NCI-H2227 (cell line): Measurements from ENCODE around the gene ATP5PD.
A peak's percentile ranks its signal among the peaks of the same experiment; 100 is the strongest.

ENCODE experiments used
- DNase-seq: peaks from one replicate; lab custom pipeline; 2025; ENCODE audit not compliant: unreplicated experiment; lab: John Stamatoyannopoulos, UW

ATP5PD gene

DNA sequence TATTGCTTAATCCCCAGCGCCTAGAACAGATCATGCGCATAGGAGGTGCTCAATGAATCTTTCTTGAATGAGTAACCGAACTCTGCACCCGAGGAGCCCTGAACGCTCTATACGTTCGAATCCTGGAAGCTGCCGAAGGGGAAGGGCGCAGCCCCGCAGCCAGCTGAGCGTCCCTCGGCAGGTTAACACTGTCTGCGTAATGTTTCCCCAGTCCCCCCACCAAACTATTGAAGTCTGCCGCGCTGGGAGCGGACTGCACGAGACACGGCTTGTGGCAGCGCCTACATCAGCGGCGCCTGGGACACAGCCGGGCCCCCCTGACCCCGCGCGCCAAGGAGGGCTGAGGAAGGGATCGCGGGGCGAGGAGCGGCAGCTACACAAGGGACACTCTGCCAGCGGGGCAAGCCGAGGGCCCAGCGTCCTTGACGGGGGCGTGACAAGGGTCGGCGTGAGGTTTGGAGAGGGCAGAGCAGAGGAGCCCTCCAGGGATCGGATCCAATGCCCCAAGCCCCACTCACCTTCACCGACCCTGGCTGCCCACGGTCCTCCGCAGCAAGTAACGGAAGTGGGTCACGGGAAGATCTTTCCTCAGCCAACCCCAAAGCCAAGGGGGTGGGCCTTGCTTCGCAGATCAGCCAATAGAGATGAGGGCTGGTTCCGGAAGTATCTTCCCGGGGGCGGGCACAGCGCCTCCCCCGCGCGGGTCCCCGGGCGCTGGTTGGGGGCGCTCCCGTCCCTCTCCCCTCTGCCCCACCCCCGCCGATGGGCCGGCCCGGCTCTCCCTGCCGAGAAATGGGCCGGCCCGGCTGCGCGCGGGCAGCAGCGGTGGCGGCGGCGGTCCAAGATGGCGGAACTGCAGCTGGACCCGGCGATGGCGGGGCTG lies at the start of gene ATP5PD, which contains the start of gene KCTD2:
Gene ATP5PD, minus strand, starts transcription at position 563 of the 883 bp plus-strand sequence. CDS start 4,319 bp downstream, outside the sequence.
Gene KCTD2, plus strand, starts transcription at position 819 of the 883 bp plus-strand sequence. Its CDS starts 26 bp downstream, at position 845.
- DNase-seq, result peak; percentile 97

DNA sequence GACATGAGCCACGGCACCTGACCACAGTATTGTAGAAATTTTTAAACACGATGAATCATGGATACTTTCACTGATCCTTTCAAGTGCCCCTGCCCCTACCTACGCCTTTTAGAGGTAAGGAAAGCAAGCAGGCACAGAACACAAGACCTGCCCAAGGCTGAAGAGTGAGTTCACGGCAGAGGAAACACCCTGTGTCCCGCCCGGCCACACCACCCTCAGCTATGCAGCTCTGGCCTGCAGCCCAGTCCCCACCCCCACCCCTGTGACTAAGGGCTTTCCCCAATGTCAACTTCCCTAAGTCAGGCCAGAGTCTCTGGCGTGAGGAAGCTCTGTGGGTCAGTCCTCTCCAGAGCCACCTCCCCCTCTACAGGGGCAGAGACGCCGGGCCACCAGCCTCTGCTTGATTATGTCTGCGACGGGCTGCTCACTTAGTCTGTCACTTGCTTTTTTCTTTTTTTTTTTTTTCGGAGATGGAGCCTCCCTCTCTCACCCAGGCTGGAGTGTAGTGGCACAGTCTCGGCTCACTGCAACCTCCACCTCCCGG lies 49.4 kb upstream of the ATP5PD start:
- DNase-seq, result no peak

DNA sequence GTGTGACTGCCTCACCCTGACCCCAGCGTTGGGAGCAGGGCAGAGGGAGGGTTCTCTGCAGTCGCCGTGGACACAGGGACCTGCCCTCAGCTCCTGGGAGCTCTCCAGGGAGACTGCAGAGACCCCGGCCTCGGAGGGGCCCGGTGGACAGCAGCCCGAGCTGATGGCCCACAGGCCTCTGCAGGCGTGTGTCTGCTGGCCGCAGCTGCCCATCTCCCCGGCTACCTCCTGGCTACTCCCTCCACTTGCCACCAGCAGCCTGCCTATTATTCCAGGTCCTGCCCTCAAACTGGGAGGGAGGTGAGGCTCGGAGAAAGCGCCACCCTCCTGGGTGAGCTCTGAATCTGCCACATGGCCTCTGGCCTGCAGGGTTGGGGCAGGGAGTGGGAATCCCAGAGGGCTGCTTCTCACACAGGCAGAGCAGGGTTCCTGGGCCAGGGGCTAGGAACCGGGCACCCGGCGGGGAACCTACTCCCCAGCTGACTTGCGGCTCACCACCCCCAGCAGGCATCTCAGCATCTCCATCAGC lies 48.2 kb upstream of the ATP5PD start:
- DNase-seq, result no peak

DNA sequence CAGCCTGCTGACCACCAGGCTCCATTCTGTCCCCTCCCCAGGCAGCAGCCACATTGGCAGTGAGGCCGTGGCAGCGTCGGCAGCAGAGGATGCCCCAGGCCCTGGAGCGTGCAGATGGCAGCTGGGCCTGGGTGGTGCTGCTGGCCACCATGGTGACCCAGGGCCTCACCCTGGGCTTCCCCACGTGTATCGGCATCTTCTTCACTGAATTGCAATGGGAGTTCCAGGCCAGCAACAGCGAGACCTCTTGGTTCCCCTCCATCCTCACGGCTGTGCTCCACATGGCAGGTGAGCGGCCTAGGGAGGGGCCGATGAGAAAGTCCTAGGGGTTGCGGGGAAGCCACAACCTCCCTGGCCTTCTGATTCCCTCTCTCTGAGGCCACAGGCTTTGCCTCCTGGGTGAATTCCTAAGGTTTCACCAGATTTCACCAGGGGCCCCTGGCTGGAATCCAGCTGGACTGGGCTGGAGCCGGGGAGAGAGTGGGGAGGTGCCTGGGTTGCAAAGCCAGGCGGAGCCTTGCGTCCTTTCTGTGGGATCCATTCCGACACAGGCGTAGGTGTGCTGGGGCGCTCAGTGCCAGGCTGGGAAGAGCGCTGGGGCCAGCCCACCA lies 46.9 kb upstream of the ATP5PD start:
- no peak for DNase-seq

DNA sequence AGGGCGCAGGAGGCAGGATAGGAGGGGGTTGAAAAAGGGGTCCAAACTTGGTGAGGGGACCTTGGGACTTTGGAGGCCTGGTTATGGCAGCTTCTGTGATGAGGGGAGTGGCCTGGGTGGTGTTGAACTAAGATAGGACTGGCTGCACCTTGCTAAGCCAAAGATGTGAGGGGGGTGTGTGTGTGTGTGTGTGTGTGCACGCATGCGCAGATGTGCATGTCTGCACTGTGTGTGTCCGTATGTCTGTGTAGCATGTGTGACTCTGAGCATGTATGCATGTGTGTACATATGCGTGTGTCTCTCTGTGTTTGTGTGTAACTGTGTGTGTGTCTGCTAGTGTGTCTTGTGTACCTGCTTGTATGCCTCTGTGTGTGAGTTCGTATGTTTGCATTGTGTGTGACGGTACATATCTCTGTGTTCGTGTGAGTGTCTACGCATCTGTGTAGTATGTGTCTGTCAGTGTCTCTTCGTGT lies 45.1 kb upstream of the ATP5PD start:
- no peak for DNase-seq

DNA sequence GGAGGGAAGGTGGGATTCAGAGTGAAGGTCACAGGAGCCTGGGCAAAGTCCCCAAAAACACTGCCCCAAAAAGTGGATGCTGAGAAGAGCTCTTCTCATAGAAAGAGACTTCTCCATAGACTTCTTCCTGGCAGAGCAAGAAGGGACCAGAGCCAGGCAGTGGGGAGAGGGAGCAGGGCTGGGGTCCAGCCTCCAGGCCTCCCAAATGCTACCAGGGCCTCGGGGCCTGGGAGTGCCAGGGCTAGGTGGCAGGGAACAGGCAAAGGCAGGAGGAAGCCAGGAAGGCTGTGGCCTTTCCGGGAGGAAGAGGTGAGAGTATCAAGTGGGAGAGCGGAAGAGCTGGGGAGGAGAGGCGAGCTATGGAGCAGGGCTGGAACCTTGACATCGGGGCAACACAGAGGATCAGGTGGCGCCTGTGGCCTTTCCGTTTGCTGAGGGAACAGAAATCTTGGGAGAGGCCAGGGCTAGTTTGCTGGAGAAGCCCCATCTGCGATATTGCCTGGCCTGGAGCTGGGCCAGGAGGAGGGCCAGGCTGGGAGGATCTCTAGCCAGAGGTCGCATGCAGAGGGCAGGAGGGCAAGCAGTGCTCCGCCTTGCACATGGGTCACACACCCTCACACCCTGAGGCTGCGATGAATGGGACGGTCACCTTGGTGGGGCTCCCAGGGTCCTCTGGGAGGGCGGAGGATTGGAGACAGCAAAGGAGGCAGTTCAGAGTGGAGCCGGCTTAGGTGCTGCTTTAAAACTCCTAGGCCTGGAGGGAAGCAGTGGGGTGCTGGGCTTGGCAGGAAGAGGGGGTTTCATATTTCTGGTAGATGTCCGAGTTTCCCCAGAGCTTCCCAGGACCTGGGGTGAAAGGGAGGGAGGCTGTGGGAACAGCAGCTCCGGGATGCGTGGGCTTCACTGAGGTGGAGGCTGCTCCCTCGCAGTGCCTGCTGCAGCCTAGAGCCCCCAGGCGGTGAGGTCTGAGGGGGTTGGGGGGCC lies 44.4 kb upstream of the ATP5PD start:
- DNase-seq, result no peak

DNA sequence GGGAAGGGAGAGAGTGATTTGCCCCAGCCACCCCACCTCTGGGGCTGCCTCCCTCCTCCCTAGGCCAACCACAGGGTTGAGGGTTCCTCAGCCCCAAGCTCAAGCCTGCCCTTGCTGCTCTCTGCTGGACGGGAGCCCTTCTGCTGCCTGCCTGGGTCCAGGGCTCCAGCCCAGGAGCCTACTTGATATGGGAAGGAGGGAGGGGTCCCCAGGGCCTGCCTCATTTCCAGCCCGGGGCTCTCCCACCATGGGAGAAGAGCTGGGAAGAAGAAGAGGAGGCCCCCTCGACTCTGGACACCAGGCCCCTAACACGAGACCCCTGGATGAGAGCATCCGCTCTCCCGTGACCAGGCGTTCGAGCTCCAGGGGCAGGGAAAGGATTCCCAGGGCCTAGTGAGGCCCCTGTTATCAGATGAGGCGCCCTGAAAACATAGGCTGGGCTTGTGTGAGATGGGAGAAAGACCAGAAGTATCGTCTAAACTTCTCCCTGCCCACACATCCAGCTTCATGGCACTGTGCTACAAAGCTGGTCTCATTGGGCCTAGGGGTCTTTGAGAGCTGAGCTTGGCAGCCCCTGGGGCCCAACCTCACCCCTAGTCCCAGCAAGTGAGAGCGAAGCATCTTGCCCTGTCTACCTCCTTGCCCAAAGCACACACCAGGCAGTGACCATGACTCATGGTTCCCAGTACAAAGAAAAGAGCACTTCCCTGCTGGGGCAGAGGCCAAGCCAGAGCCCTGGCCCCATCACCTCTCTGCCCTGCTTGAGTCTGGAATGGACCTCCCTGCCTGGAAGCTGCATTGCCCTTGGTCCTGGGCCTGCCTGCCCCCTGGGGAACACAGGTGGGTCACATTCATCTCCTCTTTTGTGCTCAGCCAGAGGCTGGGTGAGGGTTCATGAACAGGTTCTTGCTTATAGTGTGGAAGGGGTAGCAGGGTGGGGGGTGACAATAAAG lies 42.0 kb upstream of the ATP5PD start:
- no peak for DNase-seq

DNA sequence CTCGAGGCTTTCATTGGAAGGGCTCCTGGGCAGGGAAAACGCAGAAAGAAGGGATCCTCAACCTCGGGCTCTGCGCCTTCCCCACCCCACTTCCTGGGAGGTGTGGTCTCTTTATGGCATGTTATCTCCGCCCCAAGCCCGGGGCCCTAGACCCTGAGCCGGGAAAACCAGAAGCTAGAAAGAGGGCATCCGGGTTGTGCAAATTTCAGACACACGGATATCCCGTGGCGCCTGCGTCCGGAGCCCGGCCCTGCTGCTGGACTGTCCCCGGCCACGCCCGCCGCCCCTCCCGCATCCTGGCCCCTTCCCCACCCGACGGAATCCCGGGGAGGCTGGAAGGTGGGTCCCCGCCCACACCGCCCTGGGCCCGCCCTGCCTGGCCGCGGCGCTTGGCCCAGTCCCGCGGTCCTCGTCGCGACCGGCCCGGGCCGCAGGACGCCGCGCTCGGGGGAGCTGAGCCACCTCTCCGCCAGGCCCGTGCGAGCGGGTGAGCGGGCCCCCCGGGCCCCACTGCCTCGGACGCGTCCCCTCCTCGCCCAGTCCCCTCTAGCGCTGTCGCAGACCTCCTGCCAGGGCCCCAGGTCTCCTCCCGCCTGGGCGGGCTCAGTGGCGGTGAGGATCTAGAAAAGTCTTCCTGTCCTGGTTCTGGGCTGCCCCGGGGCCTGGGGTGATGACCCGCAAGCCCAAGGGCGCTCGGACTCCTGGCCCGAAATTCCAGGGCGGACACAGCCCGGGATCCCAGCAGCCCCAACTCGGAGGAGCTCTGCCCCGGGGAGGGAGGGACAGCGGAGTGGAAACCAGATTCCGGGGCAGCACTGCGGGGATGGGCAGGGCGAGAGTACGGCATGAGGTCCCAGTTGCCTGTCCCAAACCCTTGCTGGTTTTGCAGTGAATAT lies 41.0 kb upstream of the ATP5PD start, which contains the start of gene SLC16A5:
Gene SLC16A5, plus strand, starts transcription at position 397 of the 896 bp plus-strand sequence. CDS start 5,683 bp downstream, outside the sequence.
- DNase-seq, result no peak

DNA sequence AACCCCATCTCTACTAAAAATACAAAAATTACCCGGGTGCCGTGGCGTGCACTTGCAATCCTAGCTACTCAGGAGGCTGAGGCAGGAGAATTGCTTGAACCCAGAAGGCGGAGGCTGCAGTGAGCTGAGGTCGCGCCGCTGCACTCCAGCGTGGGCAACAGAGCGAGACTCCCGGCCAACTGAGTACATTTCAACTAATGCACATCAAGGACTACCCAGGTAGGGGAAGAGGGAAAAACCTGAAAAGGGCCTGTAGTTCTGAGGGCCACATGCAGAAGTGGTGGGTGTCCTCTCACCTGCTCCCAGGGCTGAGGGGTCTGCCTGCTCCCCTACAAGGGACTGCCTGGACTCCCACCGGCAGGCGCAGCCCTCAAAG lies 40.4 kb upstream of the ATP5PD start:
- no peak for DNase-seq

DNA sequence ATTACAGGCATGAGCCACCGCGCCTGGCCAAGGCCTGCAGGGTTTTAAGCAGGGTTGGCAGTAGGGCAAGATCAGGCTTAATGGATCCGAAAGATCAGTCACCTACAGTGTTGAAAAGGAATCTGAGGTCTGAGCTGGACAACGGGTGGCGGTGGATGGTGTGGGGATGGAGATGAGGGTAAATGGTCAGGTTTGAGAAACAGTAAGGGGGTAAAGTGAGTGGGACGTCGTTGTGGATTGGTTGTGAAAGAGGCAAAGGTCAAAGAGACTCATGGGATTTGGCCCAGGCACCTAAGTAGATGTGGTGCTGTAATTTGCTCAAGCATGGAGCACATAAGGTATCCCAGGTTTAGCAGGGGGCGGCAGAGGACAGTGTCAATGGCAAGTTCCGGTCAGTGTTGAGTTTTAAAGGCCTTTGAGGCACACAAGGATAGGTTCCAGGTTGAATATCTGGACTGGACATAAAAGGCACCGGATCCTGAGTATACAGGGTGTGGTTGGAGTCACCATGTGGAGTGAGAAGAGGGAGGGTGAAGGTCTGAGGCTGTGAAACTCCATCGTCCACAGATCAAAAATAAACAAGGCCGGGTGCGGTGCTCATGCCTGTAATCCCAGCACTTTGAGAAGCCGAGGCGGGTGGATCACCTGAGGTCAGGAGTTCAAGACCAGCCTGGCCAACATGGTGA lies 39.9 kb upstream of the ATP5PD start:
- DNase-seq, result no peak

DNA sequence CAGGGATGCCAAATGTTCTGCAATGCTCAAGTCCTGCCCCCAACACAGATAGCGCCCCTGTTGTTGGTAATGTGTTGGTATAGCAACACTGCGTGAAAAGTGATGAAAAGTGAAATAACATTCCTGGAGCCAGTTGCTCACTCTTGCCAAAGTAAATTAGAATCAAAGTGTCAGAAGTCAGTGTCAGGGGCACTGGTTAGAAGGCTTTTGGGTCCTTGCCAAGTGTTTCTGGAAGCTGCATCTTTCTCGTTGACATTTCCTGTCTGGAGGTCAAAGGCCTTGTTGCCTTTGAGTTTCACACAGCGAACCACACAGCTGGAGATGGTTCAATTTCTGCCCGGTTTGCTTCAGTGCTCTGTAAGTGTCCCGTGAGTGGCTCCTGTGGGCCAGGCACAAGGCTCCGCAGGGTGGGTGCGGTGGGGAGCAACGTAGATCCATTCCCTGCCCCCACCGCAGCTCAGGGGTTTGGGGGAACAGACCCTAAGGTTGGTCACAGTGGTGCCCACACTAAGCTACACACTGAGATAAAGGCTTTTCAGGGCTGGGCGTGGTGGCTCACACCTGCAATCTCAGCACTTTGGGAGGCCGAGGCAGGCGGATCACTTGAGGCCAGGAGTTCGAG lies 37.4 kb upstream of the ATP5PD start:
- no peak for DNase-seq

DNA sequence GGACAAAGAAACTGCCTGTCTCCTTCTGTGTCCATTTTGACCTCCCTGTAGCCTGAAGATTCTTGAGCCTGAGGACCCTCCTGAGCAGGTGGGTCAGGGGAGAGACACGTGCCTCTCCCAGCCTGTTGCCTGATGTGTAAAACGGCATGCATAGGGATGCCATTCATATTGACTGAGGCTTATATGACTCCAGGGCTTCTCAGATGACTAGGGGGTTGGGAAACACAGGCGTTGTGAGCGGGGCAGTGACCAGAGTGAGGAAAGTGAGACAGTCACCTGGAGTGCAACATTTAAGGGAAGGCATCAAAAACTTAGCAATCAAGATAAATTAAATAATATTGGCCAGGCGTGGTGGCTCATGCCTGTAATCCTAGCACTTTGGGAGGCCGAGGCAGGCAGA lies 35.9 kb upstream of the ATP5PD start:
- DNase-seq, result no peak

DNA sequence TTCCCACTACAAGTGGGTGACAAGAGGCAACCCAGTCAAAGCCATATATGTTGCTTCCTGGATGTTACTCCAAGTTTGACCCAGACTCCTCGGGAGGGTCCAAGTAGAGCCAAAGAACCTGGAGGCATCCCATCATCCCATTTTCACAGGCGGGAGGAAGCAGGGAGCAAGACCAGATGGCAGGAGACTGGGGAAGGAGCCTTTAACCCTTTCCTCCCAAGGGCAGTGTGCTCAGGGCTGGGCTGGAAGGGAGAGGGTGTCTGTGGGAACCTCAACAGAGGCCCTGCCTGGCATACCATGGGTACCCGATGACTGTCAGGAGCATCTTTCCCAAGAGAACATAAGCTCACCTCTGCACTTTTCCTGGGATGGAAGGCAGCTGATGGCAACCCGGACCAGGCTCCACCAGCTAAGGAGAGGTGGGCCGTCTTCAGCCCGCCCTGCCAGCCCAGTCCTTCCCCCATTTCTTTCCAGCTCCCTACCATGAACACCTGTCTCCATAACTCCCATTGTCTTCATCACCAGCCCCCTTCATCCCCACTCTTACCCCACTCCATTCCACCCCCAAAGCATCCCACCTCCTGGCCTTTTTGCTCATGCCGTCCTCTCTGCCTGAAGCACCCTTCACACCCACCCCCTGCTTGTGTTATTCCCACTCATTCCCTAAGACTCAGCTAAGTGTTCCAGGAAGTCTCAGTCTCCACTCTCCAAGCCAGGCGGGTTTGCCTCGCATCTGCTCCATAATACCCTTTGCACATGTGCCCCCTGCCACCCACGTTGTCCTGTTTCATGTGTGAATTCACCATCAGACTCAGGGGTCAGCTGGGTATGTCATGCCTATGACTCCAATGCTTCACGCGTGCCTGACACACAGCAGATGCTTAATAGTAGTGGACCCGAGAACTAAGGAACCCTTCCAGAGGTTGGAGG lies 35.1 kb upstream of the ATP5PD start:
- DNase-seq, result no peak

DNA sequence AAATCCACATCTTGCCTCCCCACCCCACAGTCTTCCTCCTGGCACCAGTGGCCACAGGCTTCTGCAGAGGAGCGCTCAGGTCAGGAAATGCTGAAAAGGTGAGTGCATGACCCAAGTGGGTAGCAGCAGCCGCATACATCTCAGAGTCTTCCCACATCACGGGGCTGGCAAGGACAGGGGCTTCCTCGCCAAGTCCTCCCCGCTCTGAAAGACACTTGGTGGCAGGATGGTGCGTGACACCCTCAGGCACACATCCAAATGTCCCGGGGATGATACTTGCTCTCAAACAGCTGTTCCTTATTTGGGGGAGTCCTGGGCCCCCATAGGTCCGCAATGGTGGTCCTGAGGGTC lies 32.2 kb upstream of the ATP5PD start:
- no peak for DNase-seq

DNA sequence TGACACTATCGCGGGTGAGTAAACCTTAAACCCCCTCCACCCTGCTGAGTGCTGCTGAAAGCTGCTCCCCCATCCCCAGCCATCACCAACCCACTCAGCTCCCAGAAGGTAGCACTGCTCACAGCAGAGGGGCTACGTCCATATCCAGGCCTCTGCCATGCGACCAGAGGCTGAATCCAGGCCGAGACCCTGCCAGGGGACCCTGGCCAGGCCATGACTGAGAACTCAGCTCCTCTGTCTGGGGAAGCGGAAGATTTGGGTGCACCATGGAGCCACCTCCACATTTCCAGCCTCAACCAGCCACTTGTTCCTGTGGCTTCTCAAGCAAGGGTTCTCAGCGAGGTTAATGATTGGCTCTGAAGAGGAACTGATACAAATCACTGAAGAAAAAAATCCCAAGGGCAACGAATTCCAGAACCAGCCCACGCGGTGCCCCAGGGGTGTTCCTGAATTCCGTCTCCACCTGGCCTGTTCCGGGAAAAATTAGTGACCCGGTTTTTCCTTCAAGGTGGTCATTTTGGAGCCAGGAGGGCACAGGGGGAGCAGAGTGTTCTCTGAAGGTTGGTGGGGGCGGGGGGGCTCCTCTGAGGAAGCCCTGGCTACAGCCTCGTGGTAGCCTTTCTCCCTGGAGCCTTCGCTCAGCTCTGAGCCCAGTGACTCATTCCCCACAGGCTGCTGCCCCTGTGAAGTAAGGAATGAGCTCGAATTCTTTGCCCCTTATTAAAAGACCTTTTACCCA lies 31.7 kb upstream of the ATP5PD start:
- DNase-seq, result no peak
